Measurements from ENCODE around the gene FSD1.
"Not testable (repeated sequence)": the region's sequence is repeated elsewhere in the genome, so short reads cannot be mapped to it uniquely, and the experiment has no call there.

FSD1 gene

GRCh38 chr19:4286141-4286540 is 18.3 kb upstream of the FSD1 start:
- not testable (repeated sequence) for DNase-seq

GRCh38 chr19:4288091-4288777 is 16.2 kb upstream of the FSD1 start:
- no peak for DNase-seq

- DNase-seq: no peak
These were observed 13.1 kb upstream of the FSD1 start for GRCh38 chr19:4291184-4291732.

GRCh38 chr19:4292515-4292914 is 11.9 kb upstream of the FSD1 start:
- DNase-seq: no peak

- no peak for DNase-seq
These were observed 10.0 kb upstream of the FSD1 start for GRCh38 chr19:4294389-4294788.

- DNase-seq: no peak
These were observed 8.2 kb upstream of the FSD1 start for GRCh38 chr19:4295972-4296771.

- DNase-seq: no peak
These were observed 6.2 kb upstream of the FSD1 start for GRCh38 chr19:4297901-4298809.

- DNase-seq: no peak
These were observed 5.4 kb upstream of the FSD1 start for GRCh38 chr19:4298810-4299550.

GRCh38 chr19:4300589-4300988 is 3.8 kb upstream of the FSD1 start:
- DNase-seq: no peak

GRCh38 chr19:4301590-4302242 is 2.7 kb upstream of the FSD1 start:
- DNase-seq: no peak

- no peak for DNase-seq
These were observed 2.2 kb upstream of the FSD1 start, which contains the start of gene TMIGD2 for GRCh38 chr19:4302243-4302640. Gene TMIGD2 (minus strand): TSS chr19:4302389. CDS start chr19:4302385, 4 bp downstream.

- no peak for DNase-seq
These were observed 420 bp upstream of the FSD1 start for GRCh38 chr19:4303819-4304537.

GRCh38 chr19:4305257-4305612 is 837 bp downstream of the FSD1 start:
- DNase-seq: no peak

- DNase-seq: no peak
These were observed 1.3 kb downstream of the FSD1 start for GRCh38 chr19:4305659-4306058.

GRCh38 chr19:4310247-4311121 is 6.1 kb downstream of the FSD1 start:
- no peak for DNase-seq

- no peak for DNase-seq
These were observed 9.6 kb downstream of the FSD1 start for GRCh38 chr19:4313847-4314490.

- DNase-seq: no peak
These were observed 12.6 kb downstream of the FSD1 start for GRCh38 chr19:4316956-4317355.

GRCh38 chr19:4318460-4318859 is 14.1 kb downstream of the FSD1 start:
- no peak for DNase-seq

- no peak for DNase-seq
These were observed 14.8 kb downstream of the FSD1 start for GRCh38 chr19:4319067-4319718.

All from fibroblast of skin of right biceps (primary cell).